ENCODE results near the gene PLA2G2F. TPM values are rescaled to one million over a fixed set of nuclear protein-coding genes. Genes with fewer than 3 reads are reported as not detected.

The PLA2G2F gene
- total and polyA plus RNA-seq, 9 of the 15 experiments (the other 6 are each of a cell fraction or from before 2014, with no cell fraction given), result not detected

GRCh38 chr1:20187103-20187812 is 48.1 kb downstream of the PLA2G2F start (continued):
- TF ChIP-seq CUX1 (CRISPR knock-in tag; IDR thresholded peaks at IDR 0.05) (peak; percentile 46; the same call in 1 of the 2 replicates), TRIM28 (IDR thresholded peaks at IDR 0.05) (no peak), DMBX1 (CRISPR knock-in tag; IDR thresholded peaks at IDR 0.05; ENCODE audit: borderline replicate concordance) (0 out of 2 replicates have a peak, but pooled peaks have one; percentile 13), GATA2 (CRISPR knock-in tag; IDR thresholded peaks at IDR 0.05) (peak; percentile 3; the same call in 1 of the 2 replicates), IRF2 (CRISPR knock-in tag; IDR thresholded peaks at IDR 0.05) (no peak), KDM5B (IDR thresholded peaks at IDR 0.05; ENCODE audit: insufficient replicate concordance, low read depth, low read length) (peak; percentile 56), MCM5 (IDR thresholded peaks at IDR 0.05; ENCODE audit: low read depth) (no peak), ZNF395 (CRISPR knock-in tag; IDR thresholded peaks at IDR 0.05) (peak; percentile 93), AFF1 (IDR thresholded peaks at IDR 0.05; ENCODE audit: low read depth in 1 of 2, partially characterized antibody in 2 of 2) (no peak), JUND (IDR thresholded peaks at IDR 0.05; ENCODE audit: borderline replicate concordance, low read depth, low read length) (no peak), JUND (tag; IDR thresholded peaks at IDR 0.05; ENCODE audit: borderline replicate concordance, low read depth, low read length) (peak; percentile 10; the same call in 1 of the 3 replicates), SAP30 (IDR thresholded peaks at IDR 0.05; ENCODE audit: borderline replicate concordance, insufficient read depth, low read depth, low read length, poor library complexity, severe bottlenecking) (no peak), ZKSCAN8 (CRISPR knock-in tag; IDR thresholded peaks at IDR 0.05) (0 out of 2 replicates have a peak, but pooled peaks have one; percentile 4)
- TF ChIP-seq, protein P1, sequence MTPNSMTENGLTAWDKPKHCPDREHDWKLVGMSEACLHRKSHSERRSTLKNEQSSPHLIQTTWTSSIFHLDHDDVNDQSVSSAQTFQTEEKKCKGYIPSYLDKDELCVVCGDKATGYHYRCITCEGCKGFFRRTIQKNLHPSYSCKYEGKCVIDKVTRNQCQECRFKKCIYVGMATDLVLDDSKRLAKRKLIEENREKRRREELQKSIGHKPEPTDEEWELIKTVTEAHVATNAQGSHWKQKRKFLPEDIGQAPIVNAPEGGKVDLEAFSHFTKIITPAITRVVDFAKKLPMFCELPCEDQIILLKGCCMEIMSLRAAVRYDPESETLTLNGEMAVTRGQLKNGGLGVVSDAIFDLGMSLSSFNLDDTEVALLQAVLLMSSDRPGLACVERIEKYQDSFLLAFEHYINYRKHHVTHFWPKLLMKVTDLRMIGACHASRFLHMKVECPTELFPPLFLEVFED (CRISPR knock-in tag; conservative IDR thresholded peaks at IDR 0.05), result no peak

Data from K562 (cell line).